HL-60 (cell line): Measurements from ENCODE around the gene RABGEF1.
"Not testable (repeated sequence)": the region's sequence is repeated elsewhere in the genome, so short reads cannot be mapped to it uniquely, and the experiment has no call there.

Source experiments
- DNase-seq, 2 experiments: peaks; one replicate each; pipeline ENCODE4 v3.0.0-alpha.2; 2010 to 2020; ENCODE audit warnings: low read depth in 1 of 2, low spot score in 1 of 2
- H3K27ac ChIP-seq: fragments of 250-450 bp; sonication (Bioruptor Pico); replicated peaks from 2 replicates; pipeline ENCODE4 v1.5.1; 2020; ENCODE audit warnings: mild to moderate bottlenecking, moderate library complexity
- H3K27me3 ChIP-seq: fragments of 250-450 bp; sonication (Bioruptor Pico); 2 replicates; pipeline ENCODE4 v1.5.1; 2021; ENCODE audit warnings: mild to moderate bottlenecking, moderate library complexity; ENCODE audit not compliant: insufficient read depth, poor library complexity, severe bottlenecking
- H3K4me3 ChIP-seq: replicated peaks from 2 replicates; pipeline ENCODE4 v1.5.1; 2011; ENCODE audit warnings: mild to moderate bottlenecking, control low read depth, low read length; ENCODE audit not compliant: insufficient read depth
- GABPA ChIP-seq: IDR thresholded peaks from 2 replicates; pipeline ENCODE4 v1.6.1; 2012; ENCODE audit warnings: low read depth
- POLR2AphosphoS5 ChIP-seq: IDR thresholded peaks from 2 replicates; pipeline ENCODE4 v1.6.1; 2012; ENCODE audit warnings: low read depth
- SPI1 ChIP-seq: IDR thresholded peaks from 2 replicates; pipeline ENCODE4 v1.6.1; 2012; ENCODE audit warnings: low read depth, mild to moderate bottlenecking, borderline replicate concordance
- TF ChIP-seq, protein P1 (sequence below): IDR thresholded peaks from 2 replicates; pipeline ENCODE4 v1.6.1; 2012; ENCODE audit warnings: low read depth; ENCODE audit not compliant: insufficient replicate concordance
- TF ChIP-seq, protein P2 (sequence below): IDR thresholded peaks from one replicate; pipeline ENCODE4 v1.5.1; 2011; ENCODE audit warnings: low read length, control low read depth, inconsistent platforms; ENCODE audit not compliant: insufficient read depth

Gene RABGEF1

DNA sequence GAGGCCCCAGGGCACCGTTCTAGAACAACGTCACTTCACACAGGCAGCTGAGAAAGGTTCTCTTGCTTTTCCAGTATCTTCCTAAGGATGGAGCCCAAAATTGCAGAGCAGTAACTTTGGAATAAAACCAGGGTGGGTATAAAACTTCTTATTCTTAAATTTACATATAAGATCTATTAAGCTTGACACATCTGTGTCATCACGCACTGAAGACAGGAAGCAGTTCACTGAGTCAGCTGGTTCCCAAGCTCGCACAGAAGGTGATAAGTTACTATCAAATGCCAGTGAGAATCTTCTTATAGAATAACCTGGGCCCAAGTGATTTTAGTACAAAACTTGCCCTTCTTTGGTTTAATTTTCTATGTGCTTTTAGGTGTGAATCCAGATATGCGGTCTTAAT is 70.2 kb downstream of the RABGEF1 start:
- H3K4me3 ChIP-seq, result no peak overlapping the region
- DNase-seq, result no peak
- TF ChIP-seq POLR2AphosphoS5 (no peak), SPI1 (no peak)
- TF ChIP-seq, protein P1, sequence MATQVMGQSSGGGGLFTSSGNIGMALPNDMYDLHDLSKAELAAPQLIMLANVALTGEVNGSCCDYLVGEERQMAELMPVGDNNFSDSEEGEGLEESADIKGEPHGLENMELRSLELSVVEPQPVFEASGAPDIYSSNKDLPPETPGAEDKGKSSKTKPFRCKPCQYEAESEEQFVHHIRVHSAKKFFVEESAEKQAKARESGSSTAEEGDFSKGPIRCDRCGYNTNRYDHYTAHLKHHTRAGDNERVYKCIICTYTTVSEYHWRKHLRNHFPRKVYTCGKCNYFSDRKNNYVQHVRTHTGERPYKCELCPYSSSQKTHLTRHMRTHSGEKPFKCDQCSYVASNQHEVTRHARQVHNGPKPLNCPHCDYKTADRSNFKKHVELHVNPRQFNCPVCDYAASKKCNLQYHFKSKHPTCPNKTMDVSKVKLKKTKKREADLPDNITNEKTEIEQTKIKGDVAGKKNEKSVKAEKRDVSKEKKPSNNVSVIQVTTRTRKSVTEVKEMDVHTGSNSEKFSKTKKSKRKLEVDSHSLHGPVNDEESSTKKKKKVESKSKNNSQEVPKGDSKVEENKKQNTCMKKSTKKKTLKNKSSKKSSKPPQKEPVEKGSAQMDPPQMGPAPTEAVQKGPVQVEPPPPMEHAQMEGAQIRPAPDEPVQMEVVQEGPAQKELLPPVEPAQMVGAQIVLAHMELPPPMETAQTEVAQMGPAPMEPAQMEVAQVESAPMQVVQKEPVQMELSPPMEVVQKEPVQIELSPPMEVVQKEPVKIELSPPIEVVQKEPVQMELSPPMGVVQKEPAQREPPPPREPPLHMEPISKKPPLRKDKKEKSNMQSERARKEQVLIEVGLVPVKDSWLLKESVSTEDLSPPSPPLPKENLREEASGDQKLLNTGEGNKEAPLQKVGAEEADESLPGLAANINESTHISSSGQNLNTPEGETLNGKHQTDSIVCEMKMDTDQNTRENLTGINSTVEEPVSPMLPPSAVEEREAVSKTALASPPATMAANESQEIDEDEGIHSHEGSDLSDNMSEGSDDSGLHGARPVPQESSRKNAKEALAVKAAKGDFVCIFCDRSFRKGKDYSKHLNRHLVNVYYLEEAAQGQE, result no peak
- TF ChIP-seq, protein P2, sequence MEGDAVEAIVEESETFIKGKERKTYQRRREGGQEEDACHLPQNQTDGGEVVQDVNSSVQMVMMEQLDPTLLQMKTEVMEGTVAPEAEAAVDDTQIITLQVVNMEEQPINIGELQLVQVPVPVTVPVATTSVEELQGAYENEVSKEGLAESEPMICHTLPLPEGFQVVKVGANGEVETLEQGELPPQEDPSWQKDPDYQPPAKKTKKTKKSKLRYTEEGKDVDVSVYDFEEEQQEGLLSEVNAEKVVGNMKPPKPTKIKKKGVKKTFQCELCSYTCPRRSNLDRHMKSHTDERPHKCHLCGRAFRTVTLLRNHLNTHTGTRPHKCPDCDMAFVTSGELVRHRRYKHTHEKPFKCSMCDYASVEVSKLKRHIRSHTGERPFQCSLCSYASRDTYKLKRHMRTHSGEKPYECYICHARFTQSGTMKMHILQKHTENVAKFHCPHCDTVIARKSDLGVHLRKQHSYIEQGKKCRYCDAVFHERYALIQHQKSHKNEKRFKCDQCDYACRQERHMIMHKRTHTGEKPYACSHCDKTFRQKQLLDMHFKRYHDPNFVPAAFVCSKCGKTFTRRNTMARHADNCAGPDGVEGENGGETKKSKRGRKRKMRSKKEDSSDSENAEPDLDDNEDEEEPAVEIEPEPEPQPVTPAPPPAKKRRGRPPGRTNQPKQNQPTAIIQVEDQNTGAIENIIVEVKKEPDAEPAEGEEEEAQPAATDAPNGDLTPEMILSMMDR, result no peak
- H3K27me3 ChIP-seq, result no peaks in the 10 kb centered on the region
- no peak overlapping the region for H3K27ac ChIP-seq

DNA sequence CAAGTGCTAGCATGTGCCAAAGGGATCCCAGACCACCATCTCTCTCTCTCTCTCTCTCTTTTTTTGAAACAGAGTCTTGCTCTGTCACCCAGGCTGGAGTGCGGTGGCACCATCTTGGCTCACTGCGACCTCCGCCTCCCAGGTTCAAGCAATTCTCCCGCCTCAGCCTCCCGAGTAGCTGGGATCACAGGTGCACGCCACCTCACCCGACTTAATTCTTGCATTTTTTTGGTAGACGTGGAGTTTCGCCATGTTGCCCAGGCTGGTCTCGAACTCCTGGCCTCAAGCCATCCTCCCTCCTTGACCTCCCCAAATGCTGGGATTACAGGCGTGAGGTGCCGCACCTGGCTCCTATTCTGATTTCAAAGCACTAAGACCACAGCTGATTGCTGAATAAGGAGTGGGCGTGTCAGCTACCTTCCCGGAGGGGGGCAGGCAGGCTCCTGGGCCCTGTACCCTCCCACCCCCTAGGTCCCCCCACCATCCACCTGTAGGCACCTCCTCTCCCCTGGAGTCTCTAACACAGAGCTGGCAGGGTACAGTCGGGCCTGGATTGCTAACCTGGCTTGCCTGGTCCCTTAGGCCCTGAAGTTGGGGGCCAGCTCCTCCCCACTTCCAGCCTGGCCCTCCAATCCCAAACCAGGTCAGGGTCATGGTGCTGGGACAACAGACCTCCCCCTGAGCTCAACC is 74.8 kb downstream of the RABGEF1 start:
- H3K4me3 ChIP-seq, H3K27ac ChIP-seq, H3K27me3 ChIP-seq, DNase-seq: not testable (repeated sequence)

DNA sequence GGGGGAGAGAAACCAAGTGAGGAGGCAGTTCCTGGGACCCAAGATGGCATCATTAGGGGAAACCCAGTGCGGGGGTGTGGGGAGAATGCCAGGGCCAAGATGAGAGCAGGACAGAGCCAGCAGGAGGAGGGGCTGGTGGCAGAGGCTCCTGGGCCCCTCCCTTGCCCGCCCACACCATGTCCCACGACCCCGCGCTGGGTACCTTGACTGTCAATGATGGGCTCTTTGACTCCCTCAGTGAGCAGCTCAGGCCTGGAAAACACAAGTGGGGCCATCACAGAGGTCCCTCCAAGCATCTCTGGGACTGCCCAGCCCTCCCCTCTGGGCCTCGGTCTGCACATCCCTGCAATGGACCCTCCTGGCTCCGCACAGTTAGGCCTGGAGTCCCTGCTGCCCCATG is 75.4 kb downstream of the RABGEF1 start:
- DNase-seq, result no peak
- Histone ChIP-seq H3K27ac (no peak overlapping the region), H3K27me3 (no peaks in the 10 kb centered on the region), H3K4me3 (no peak overlapping the region)
- TF ChIP-seq GABPA, result no peak
- TF ChIP-seq, protein P1, result no peak
- TF ChIP-seq POLR2AphosphoS5, result no peak
- TF ChIP-seq SPI1, result no peak
- TF ChIP-seq, protein P2, result no peak

DNA sequence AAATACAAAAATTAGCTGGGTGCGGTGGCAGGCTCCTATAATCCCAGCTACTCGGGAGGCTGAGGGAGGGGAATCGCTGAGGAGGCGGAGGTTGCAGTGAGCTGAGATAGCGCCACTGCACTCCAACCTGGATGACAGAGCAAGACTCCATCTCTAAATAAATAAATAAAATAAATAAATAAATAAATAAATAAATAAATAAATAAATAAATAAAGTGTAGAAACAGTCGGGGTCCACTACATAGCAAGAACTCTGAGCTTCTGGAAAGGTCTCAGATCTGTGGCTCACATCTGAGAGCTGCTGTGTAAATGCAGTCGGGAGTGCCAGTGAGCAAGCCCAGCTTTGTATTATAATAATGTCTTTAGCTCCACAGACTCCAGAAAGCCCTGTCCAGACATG is 76.1 kb downstream of the RABGEF1 start:
- DNase-seq, H3K27me3 ChIP-seq, H3K27ac ChIP-seq: not testable (repeated sequence)

DNA sequence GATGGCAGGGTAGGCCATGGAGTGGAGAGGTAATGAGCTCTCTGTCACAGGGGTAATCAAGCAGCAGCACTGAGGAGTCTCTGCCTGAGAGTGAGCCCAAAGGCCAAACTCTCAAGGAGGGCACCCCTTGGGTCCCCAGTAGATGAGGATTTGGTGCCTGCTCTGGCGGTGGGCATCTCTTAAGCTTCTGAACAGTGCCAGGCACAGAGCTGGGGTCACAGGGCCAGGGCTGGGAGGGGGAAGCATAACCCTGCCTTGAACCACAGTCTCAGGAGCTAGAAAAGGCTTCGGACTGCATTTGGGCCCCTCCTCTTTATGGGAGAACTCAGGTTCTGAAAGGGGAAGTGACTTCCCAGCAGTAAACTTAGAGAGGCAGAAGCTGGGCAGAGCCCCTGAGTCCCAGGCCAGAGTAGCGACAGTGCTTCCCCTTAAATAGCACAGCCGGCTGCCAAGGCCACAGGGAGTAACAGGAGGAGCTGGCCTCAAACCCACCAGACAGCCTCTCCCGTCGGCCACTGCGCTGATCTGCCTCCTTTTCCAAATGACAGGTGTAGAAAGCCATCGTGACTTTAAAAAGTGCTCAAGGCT is 76.8 kb downstream of the RABGEF1 start:
- peak in 1 of 2 experiments; percentile 51 for DNase-seq
- H3K4me3 ChIP-seq, H3K27me3 ChIP-seq: not testable (repeated sequence)
- peak overlapping the region; percentile 53 for H3K27ac ChIP-seq
- TF ChIP-seq SPI1, result peak; percentile 80

More for the DNA sequence above, 76.1 kb downstream of the RABGEF1 start:
- not testable (repeated sequence) for H3K4me3 ChIP-seq

DNA sequence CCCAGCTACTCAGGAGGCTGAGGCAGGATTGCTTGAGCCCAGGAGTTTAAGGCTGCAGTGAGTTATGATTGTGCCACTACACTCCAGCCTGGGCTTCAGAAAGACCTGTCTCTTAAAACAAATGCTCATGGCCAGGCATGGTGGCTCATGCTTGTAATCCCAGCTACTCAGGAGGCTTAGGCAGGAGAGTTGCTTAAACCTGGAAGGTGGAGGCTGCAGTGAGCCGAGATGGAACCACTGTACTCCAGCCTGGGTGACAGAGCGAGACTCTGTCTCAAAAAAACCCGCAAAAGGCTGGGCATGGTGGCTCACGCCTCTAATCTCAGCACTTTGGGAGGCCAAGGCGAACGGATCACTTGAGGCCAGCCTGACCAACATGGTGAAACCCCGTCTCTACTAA is 77.4 kb downstream of the RABGEF1 start:
- H3K27ac ChIP-seq, H3K27me3 ChIP-seq, H3K4me3 ChIP-seq, DNase-seq: not testable (repeated sequence)
